Coronary artery (tissue), 2 donors: ENCODE results near the gene CBLB.
"Not testable (repeated sequence)": the region's sequence is repeated elsewhere in the genome, so short reads cannot be mapped to it uniquely, and the experiment has no call there.

Experiments used
- DNase-seq: peaks from one replicate; pipeline ENCODE4 v3.0.0-alpha.2; 2017; ENCODE audit warnings: low spot score
- H3K27ac ChIP-seq, 2 donors: fragments of 200-600 bp; sonication (generic); one replicate each; pipeline ENCODE4 v1.5.1; 2016 to 2019
- H3K4me3 ChIP-seq: fragments of 200-600 bp; sonication (generic); 2 replicates; pipeline ENCODE4 v1.5.1; 2016; ENCODE audit warnings: mild to moderate bottlenecking, moderate library complexity
- TF ChIP-seq, protein P1 (sequence below): fragments of 200-600 bp; sonication (generic); IDR thresholded peaks from one replicate; pipeline ENCODE4 v1.5.1; 2019; ENCODE audit warnings: antibody characterized with exemption

The CBLB gene

DNA sequence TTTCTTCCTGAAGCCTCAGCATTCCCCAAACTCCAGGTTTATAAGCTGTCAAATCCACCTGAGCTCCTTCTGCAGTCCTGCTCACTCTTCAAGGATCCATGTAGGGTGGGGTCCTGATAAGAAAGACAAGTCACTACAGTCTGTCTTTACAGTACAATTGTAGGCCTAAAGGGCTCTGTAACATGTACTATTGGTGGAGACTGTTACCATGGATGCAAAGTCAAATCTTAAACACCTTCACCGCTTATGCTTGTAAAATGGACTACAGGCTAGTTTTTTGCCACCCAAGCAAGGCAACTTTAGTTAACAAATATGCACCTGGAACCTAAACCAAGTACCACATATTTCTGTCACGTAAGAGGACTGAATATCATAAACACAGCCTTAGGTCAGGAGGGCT lies 44.7 kb downstream of the CBLB start:
- DNase-seq = no peak
- Histone ChIP-seq H3K4me3 (no peak overlapping the region), H3K27ac (peak overlapping the region; percentile 15 to 75)
- TF ChIP-seq, protein P1, sequence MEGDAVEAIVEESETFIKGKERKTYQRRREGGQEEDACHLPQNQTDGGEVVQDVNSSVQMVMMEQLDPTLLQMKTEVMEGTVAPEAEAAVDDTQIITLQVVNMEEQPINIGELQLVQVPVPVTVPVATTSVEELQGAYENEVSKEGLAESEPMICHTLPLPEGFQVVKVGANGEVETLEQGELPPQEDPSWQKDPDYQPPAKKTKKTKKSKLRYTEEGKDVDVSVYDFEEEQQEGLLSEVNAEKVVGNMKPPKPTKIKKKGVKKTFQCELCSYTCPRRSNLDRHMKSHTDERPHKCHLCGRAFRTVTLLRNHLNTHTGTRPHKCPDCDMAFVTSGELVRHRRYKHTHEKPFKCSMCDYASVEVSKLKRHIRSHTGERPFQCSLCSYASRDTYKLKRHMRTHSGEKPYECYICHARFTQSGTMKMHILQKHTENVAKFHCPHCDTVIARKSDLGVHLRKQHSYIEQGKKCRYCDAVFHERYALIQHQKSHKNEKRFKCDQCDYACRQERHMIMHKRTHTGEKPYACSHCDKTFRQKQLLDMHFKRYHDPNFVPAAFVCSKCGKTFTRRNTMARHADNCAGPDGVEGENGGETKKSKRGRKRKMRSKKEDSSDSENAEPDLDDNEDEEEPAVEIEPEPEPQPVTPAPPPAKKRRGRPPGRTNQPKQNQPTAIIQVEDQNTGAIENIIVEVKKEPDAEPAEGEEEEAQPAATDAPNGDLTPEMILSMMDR = no peak

DNA sequence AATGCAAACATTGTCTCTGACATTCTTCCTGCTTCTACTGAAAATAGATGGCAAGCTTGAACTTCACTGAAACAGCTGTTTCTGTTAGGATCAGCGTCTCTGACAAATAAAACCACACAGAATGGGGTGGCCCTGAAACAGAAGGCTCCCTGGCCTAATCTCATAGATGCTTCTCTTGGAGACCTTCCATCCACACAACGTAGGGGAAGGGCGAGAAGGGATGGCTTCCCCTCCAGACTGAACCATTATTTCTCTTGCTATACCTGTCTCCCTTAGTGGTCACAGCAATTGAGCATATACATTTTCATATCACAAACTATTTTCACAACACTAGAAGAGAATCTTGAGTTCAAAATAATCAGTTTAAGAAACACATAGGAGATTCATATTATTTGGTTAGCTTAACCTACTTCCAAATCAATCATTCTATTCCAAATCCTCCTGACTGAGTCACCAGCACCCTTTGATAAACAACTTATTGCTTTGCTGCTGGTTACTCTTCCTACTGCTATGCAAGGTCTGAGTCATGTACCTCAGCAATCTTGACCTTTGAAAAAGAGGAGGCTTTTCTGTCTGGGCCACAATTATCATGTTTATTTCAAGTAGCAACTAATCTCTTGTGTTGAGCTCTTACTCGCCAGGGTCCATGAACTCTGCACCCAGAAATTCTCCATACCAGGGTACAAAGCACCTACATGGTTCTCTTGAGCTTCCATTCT lies 45.5 kb downstream of the CBLB start:
- TF ChIP-seq, protein P1 = no peak
- DNase-seq = no peak
- Histone ChIP-seq H3K27ac (peak overlapping the region; percentile 15 to 75), H3K4me3 (no peak overlapping the region)

DNA sequence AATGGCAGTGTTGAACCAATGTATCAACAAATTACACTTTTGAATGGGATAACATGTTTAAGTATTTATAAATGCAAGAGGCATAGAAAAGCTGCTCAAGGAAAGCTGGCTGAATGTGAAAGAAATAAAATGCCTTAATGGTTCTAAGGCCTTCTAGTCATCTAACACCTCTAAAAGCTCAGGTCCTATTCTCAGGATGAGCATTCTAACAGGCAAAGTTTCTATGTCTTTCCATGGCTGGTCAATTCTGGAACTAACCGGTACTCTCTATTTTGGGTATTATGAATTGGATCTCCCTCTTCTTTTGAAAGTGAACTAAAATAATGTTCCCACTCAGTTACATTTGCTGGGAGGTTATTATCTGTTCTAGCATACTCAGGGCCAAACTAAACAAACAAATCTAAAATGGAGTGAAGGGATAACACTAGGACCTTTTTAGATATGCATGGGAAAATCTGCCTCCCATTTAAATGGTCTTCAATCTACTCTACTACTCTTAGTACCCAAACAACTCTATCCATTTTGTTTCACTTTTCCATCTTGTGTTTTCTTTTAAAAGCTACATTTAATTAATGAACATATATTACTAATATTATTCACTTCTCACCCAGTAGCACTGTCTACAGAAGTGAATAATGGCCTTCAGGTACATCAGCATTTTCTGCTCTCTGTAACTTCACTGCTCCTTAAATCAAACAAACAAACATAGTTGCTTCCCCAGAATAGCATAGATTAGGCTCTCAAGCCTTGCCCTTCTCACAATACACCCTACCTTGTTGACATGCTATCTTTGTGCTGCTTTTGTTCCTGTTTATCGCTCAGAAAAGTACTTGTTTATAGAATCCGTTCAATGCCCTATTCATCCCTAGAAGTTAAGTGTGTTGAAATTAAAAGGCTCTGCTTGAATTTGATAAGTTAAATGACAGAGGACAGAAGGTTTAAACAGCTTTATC lies 46.4 kb downstream of the CBLB start:
- Histone ChIP-seq H3K4me3 (no peak overlapping the region), H3K27ac (peak overlapping the region; percentile 2 to 75)
- TF ChIP-seq, protein P1 = no peak
- no peak for DNase-seq

DNA sequence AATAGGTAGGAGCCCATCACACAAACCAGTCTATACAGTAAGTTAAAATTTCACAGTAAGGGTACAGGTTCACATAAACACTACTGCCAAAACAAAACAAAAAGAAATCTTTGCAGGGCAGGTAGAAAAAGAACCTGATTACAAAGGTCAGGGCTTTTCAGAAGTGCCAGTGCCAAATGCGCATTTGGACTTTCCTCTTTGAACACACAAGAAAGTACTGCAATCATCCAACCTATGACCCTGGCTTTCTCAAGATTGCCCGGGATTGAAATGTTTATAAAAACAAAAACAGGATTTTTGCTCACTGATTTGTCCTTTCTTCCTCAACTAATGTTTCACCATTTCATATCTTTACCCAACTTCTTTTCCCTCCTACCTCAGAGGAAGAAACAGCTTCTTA lies 47.4 kb downstream of the CBLB start:
- DNase-seq = no peak

DNA sequence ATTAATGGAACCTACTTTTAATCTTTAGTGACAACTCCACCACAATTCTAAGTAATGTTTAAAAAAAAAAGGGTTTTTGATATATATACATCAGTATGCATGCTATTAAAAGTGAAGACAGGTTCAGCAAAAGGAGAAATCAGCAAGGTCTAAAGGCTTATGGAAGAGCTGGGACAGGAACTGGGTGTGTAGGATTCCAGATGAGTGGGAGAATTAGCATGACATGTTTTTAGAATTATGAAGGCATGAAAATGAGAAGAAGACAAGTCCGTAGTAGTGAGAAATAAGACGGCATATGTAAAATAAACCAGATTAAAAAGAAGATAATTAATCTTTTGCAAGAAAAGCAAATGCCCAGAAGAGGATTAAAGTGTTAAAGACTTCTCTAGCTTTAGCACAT lies 52.0 kb downstream of the CBLB start:
- no peak overlapping the region for H3K4me3 ChIP-seq
- DNase-seq = no peak
- TF ChIP-seq, protein P1 = no peak
- H3K27ac ChIP-seq = no peak overlapping the region

More for the DNA sequence above, 47.4 kb downstream of the CBLB start:
- H3K27ac ChIP-seq = peak overlapping the region in 1 of 2 donors; percentile 17
- H3K4me3 ChIP-seq = no peak overlapping the region
- TF ChIP-seq, protein P1 = no peak

DNA sequence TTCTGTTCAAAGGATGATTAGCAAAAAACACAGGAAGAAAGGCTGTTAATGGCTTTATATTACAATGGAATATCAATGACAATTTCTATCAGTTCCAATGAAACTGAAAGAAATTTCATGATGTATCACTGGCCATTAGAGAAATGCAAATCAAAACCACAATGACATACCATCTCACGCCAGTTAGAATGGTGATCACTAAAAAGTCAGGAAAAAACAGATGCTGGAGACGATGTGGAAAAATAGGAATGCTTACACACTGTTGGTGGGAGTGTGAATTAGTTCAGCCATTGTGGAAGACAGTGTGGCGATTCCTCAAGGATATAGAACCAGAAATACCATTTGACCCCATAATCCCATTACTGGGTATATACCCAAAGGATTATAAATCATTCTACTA lies 53.5 kb downstream of the CBLB start:
- H3K27ac ChIP-seq, DNase-seq, H3K4me3 ChIP-seq: not testable (repeated sequence)

DNA sequence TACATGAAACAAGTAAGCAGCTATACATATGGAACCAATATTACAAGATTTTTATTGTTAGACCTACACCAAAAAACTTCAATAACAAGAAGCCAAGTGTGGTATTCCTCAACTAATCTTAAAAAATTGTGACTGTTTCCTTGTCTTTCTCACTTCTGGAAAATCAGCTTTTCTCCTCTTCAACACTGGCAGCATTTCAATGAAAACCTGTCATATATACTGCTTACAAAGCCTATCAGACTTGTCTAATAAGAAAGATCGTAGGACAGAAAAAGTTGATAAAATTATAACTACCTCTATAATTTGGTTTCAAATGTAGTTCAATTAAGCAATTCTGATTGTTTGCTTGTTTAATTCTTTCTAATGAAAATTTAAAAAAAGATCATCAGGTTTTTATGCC lies 55.1 kb downstream of the CBLB start:
- no peak for DNase-seq
- TF ChIP-seq, protein P1 = no peak
- Histone ChIP-seq H3K4me3 (no peak overlapping the region), H3K27ac (no peak overlapping the region)
